Activated T-helper 1 cell treated with Interleukin-2 at 50 U/mL for 16 hours (primary cell): ENCODE results near the gene PRKAA2.

Experiments used
- DNase-seq: peaks from one replicate; pipeline ENCODE4 v3.0.0-alpha.2; 2020; ENCODE audit warnings: low read depth

The PRKAA2 gene

GRCh38 chr1:56654126-56654923 lies 9.2 kb downstream of the PRKAA2 start:
- DNase-seq: no peak

- no peak for DNase-seq
Observed at GRCh38 chr1:56655991-56656613, 11.0 kb downstream of the PRKAA2 start.

GRCh38 chr1:56658254-56658653 lies 13.1 kb downstream of the PRKAA2 start:
- DNase-seq: no peak

DNA sequence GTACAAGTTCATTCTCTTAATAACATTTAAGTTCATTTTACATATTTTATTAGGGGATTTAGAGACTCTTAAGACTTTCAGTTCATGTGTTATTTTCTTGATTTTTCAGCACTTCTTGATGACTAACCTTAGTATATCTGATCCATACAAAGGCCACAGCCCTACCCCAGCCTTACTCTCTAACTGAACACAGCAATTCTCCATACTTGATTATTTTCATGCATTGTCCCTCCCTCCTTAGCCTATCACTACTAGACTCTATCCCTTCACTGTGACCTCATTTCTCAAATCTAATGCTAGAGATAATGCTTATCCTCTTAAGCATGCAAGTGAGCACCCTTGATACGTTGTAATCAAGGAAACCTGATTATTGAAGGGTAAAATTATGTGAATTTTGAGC lies 15.2 kb downstream of the PRKAA2 start:
- DNase-seq: no peak

DNA sequence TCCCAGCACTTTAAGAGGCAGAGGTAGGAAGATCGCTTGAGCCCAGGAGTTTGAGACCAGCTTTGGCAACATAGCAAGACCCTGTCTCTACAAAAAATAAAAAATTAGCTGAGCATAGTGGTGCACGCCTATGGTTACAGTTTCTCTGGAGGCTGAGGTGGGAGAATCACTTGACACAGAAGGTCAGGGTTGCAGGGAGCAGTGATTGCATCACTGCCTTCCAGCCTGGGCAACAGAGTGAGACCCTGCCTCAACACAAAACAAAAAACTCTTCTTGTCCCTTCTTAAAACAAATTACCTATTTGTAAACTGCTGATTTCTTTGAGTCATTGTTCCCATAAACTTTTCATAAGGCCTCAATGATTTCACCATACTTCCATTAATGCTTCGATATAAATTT lies 18.7 kb downstream of the PRKAA2 start:
- no peak for DNase-seq

GRCh38 chr1:56665384-56665783 lies 20.3 kb downstream of the PRKAA2 start:
- no peak for DNase-seq

- no peak for DNase-seq
Observed at GRCh38 chr1:56666112-56666608, 21.0 kb downstream of the PRKAA2 start.

GRCh38 chr1:56670350-56670749 lies 25.2 kb downstream of the PRKAA2 start:
- DNase-seq: no peak

GRCh38 chr1:56671085-56671484 lies 26.0 kb downstream of the PRKAA2 start:
- DNase-seq: no peak

DNA sequence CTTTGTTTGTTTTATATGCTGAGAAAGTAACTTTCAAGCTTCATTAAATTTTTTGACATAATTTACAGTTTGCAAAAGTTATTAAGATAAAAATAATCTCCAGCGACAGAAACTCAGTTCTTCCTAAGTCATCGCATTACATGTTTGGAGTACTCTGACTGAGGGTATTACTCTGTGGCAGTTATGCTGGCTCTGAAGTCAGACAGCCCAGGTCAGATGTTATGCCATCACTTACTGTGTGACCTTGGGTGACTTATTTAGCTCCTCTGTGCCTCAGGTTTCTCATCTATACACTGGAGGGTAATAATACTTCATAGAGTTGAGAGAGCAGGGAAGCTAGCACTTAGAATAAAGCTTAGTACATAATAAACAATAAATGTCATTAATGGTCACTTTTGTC lies 26.4 kb downstream of the PRKAA2 start:
- no peak for DNase-seq

- no peak for DNase-seq
Observed at GRCh38 chr1:56672579-56672978, 27.5 kb downstream of the PRKAA2 start.

DNA sequence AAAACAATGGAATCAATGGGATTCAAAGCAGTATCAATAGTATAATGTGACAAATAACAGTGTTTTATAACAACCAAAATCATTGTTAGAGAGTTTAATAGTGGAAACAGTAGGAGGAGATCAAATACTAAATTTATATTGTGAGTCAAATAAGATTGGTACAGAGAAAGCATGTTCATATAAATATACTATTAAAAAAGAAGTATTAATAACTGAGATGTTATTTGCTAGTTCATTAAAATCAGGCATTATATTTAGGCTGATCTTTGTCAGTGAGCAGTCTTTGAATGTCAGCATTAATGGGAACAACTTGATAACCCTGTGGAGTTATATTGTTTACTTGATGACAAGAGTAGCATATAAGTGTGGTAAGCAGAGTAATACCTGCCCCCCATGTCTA lies 30.6 kb downstream of the PRKAA2 start:
- no peak for DNase-seq

DNA sequence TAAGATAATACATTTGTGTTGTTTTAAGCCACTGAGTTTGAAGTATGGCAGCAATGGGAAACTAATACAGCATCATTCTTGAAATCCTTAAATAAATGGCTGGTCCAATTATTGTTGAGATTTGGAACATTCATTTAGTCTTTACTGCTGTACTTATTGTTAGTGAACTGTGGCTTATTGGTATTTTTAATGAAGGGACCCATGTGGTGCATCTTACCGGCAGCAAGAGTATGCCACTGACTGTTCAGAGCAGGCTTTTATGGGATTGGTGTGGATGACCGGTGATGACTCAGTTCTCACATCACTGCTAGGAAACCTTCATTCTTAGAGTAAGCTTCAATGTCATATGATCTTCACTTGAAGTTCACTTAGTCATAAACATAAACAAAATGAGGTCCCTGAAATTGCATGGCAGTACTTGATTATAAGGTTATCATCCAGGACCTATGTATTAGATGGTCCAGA lies 31.5 kb downstream of the PRKAA2 start:
- DNase-seq: no peak

GRCh38 chr1:56683569-56683968 lies 38.5 kb downstream of the PRKAA2 start:
- no peak for DNase-seq

GRCh38 chr1:56686169-56686568 lies 41.1 kb downstream of the PRKAA2 start:
- no peak for DNase-seq

DNA sequence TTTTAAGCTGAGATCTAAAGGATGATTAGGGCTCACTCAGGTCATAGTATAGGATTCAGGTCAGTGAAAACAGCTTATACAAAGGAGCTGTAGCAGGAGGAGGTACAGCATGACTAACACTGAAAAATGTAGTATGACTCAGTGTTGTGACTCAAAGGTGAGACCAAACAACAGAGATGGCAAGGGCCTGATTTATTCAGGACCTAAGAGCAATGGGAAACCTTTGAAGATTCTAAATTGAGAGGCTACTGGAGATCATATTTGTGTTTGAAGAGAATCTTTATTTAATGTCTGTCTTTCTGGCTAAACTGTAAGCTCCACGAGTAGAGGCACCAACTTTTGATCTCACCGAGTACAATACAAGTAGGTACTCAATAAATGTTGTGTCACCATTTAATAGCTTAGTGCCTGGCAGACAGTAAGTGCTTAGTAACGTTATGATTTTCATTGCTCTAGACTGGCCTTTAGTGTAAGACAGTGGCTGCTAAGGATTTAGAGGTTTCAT lies 43.5 kb downstream of the PRKAA2 start:
- no peak for DNase-seq

- DNase-seq: no peak
Observed at GRCh38 chr1:56696663-56697062, 51.5 kb downstream of the PRKAA2 start.

- DNase-seq: no peak
Observed at GRCh38 chr1:56703747-56704146, 58.6 kb downstream of the PRKAA2 start.

DNA sequence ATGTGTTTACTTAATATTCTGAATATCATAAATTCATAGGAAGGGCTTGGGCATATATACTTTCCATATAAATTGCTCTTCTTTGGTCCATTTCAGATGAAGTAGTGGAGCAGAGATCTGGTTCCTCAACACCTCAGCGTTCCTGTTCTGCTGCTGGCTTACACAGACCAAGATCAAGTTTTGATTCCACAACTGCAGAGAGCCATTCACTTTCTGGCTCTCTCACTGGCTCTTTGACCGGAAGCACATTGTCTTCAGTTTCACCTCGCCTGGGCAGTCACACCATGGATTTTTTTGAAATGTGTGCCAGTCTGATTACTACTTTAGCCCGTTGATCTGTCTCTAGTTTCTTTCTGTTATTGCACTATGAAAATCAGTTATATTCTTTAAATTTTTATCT lies 62.3 kb downstream of the PRKAA2 start:
- no peak for DNase-seq

GRCh38 chr1:56709269-56709880 lies 64.3 kb downstream of the PRKAA2 start:
- no peak for DNase-seq

GRCh38 chr1:56709995-56710394 lies 64.9 kb downstream of the PRKAA2 start:
- DNase-seq: no peak

DNA sequence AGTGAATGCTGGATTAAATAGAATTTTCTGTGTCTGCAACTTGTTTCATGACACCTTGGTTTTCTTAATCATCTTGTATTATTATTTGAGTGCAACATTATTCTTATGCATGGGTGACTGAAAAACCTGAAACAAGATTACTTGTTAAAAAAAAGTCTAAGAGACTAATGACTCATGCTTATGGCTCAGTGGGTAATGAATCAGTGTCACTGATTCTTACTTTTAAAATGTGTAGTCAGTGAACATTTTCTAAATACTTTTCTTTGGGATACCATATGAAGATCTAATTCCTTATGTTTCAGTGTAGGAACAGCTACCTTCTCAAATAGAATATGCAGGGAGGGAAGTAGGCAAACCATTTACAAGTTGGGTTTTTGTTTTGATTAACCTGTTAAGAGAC lies 65.5 kb downstream of the PRKAA2 start:
- DNase-seq: no peak

GRCh38 chr1:56712150-56712549 lies 67.0 kb downstream of the PRKAA2 start:
- no peak for DNase-seq
